Hepatocyte (in vitro differentiated cells): ENCODE results near the gene CDK5R1. TPM values are rescaled to one million over a fixed set of nuclear protein-coding genes. Genes with fewer than 3 reads are reported as not detected.
"Not testable (repeated sequence)": the region's sequence is repeated elsewhere in the genome, so short reads cannot be mapped to it uniquely, and the experiment has no call there.

Source experiments
- DNase-seq: peaks from one replicate; pipeline ENCODE4 v3.0.0-alpha.2; 2016; ENCODE audit warnings: low spot score
- H2AFZ ChIP-seq: fragments of 200-600 bp; sonication (generic); 2 replicates; pipeline ENCODE4 v1.6.0; 2016; ENCODE audit warnings: antibody characterized with exemption, mild to moderate bottlenecking
- H3K27ac ChIP-seq: fragments of 200-600 bp; sonication (generic); 2 replicates; pipeline ENCODE4 v1.5.1; 2016; ENCODE audit warnings: mild to moderate bottlenecking
- H3K27me3 ChIP-seq: fragments of 200-600 bp; sonication (generic); 2 replicates; pipeline ENCODE4 v1.6.1; 2016
- H3K36me3 ChIP-seq: fragments of 200-600 bp; sonication (generic); replicated peaks from 2 replicates; pipeline ENCODE4 v1.5.1; 2016; ENCODE audit warnings: low read depth; ENCODE audit not compliant: insufficient read depth
- H3K4me1 ChIP-seq: fragments of 200-600 bp; sonication (generic); 2 replicates; pipeline ENCODE4 v1.5.1; 2016; ENCODE audit warnings: mild to moderate bottlenecking, moderate library complexity; ENCODE audit not compliant: insufficient read depth
- H3K4me2 ChIP-seq: fragments of 200-600 bp; sonication (generic); 2 replicates; pipeline ENCODE4 v1.6.0; 2016
- H3K4me3 ChIP-seq: fragments of 200-600 bp; sonication (generic); 2 replicates; pipeline ENCODE4 v1.5.1; 2016; ENCODE audit warnings: mild to moderate bottlenecking
- H3K79me2 ChIP-seq: fragments of 200-600 bp; sonication (generic); 2 replicates; pipeline ENCODE4 v1.6.0; 2017; ENCODE audit warnings: mild to moderate bottlenecking
- H3K9me2 ChIP-seq: fragments of 200-600 bp; sonication (generic); replicated peaks from 2 replicates; pipeline ENCODE4 v1.6.0; 2017; ENCODE audit warnings: mild to moderate bottlenecking; ENCODE audit not compliant: insufficient read depth
- H3K9me3 ChIP-seq: fragments of 200-600 bp; sonication (generic); 2 replicates; pipeline ENCODE4 v1.5.1; 2016; ENCODE audit warnings: low read depth, mild to moderate bottlenecking
- H4K20me1 ChIP-seq: fragments of 200-600 bp; sonication (generic); 2 replicates; pipeline ENCODE4 v1.6.0; 2016; ENCODE audit warnings: mild to moderate bottlenecking; ENCODE audit not compliant: insufficient read depth, poor library complexity, severe bottlenecking
- CTCF ChIP-seq: fragments of 200-600 bp; sonication (generic); IDR thresholded peaks from 2 replicates; pipeline ENCODE4 v1.5.1; 2016; ENCODE audit warnings: antibody characterized with exemption, mild to moderate bottlenecking; ENCODE audit not compliant: poor library complexity
- EZH2 ChIP-seq: fragments of 200-600 bp; sonication (generic); IDR thresholded peaks from 2 replicates; pipeline ENCODE4 v1.6.1; 2016; ENCODE audit warnings: antibody characterized with exemption, mild to moderate bottlenecking, borderline replicate concordance
- EZH2phosphoT487 ChIP-seq: fragments of 200-600 bp; sonication (generic); IDR thresholded peaks from one replicate; pipeline ENCODE4 v1.6.1; 2018; ENCODE audit warnings: antibody characterized with exemption, mild to moderate bottlenecking, low read depth, moderate library complexity; ENCODE audit not compliant: unreplicated experiment, severe bottlenecking
- WGBS: methylation state at CpG from one replicate; pipeline ENCODE4 v1.1.6; 2016; ENCODE audit warnings: low lambda C conversion rate; ENCODE audit errors: missing lambda C conversion rate; 5-methylcytosine and 5-hydroxymethylcytosine counted together
- polyA plus RNA-seq: library from polyadenylated mRNA; unstranded; fragments of >200 nt; fragmentation: Nextera tagmentation; extraction: Ambion mirVana; gene quantifications from 2 replicates; pipeline ENCODE4 v1.2.1, GENCODE V29; 2016
- total RNA-seq: library from RNA; depleted of rRNA; stranded (reverse); fragments of >200 nt; gene quantifications from 2 replicates; pipeline ENCODE4 v1.2.3, GENCODE V29; 2014

Gene CDK5R1
- total and polyA plus RNA-seq, 2 experiments from 2014 or later, result 0.80 to 1.1 TPM

DNA sequence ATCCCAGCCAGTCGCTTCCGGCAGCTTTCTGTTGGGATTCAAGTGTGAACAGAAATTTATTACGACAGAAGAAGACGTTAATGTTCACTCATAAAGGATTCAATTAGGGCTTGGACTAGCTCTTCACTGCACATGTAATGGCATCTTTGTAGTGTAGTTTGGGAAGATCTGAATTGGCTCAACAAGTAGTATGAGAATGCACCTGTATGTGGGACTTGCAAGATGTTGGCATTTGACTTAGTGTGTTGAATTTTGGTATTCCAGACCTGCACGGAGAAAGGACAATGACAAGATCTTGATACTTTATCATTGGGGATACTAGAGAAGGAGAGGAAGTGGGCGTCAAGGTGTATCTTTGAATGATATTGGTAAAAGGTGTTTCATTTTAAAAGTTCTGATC is 41.3 kb upstream of the CDK5R1 start:
- peaks cover 13% of the 10 kb centered on the region for H3K4me1 ChIP-seq
- H3K9me3 ChIP-seq, result no peaks in the 10 kb centered on the region
- peaks cover 60% of the 10 kb centered on the region for H3K79me2 ChIP-seq
- H3K27ac ChIP-seq, result peak overlapping the region; percentile 90
- H2AFZ ChIP-seq, result peak overlapping the region; percentile 77
- H3K9me2 ChIP-seq, result no peaks in the 10 kb centered on the region
- no peaks in the 10 kb centered on the region for H3K36me3 ChIP-seq
- H3K27me3 ChIP-seq, result no peaks in the 10 kb centered on the region
- peak overlapping the region; percentile 70 for H3K4me3 ChIP-seq
- peak overlapping the region; percentile 86 for H3K4me2 ChIP-seq
- WGBS, result 18% methylated on average over 6 of the region's 6 CpGs
- H4K20me1 ChIP-seq, result peaks cover 12% of the 10 kb centered on the region
- TF ChIP-seq EZH2phosphoT487 (no peak), EZH2 (no peak), CTCF (no peak)
- DNase-seq, result no peak

DNA sequence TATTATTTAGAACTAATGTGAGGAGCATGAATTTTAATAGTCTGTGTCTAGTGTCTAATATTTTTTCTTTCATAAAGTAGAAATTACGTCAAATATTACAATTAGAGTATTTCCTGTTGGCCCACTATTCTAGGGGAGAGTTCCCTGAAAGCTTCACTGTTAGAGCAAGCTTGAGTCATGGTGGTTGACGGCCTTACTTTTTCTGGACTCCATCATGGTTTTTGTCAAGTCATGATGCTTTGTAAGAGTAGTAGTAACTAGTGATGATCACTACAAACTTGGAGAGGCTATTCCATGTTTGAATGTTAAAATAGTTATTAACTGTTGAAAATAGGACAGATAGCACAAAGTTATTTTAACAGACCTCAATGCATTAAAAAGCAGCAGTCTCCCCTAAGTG is 40.8 kb upstream of the CDK5R1 start:
- Histone ChIP-seq H3K9me3 (no peaks in the 10 kb centered on the region), H3K27me3 (no peaks in the 10 kb centered on the region), H3K27ac (no peak overlapping the region), H3K79me2 (peaks cover 65% of the 10 kb centered on the region), H3K36me3 (no peaks in the 10 kb centered on the region), H3K4me3 (peak overlapping the region; percentile 70), H3K4me2 (peak overlapping the region; percentile 86), H3K9me2 (no peaks in the 10 kb centered on the region), H2AFZ (no peak overlapping the region), H4K20me1 (peaks cover 12% of the 10 kb centered on the region), H3K4me1 (peaks cover 13% of the 10 kb centered on the region)
- 82% methylated on average over 2 of the region's 2 CpGs for WGBS
- no peak for DNase-seq
- no peak for TF ChIP-seq EZH2phosphoT487

DNA sequence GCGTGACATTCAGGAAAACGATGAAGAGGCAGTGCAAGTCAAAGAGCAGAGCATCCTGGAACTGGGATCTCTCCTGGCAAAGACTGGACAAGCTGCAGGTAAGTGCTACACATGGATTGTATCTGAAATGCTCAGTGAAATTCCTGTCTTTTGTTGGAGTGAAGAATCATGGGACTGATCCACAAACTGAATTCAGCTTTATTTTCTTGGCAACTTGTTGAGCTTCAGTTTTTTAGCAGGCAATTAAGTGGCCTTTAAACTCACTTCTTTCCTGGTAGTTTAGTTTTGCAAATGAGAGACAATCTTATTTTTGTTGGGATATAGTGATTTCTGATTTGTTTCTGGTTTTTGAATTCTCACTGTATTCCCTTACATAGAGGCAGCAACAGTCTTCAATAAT is 39.8 kb upstream of the CDK5R1 start:
- no peak overlapping the region for H3K27ac ChIP-seq
- no peaks in the 10 kb centered on the region for H3K36me3 ChIP-seq
- no peaks in the 10 kb centered on the region for H3K27me3 ChIP-seq
- H3K4me1 ChIP-seq, result peaks cover 13% of the 10 kb centered on the region
- no peaks in the 10 kb centered on the region for H3K9me3 ChIP-seq
- H3K79me2 ChIP-seq, result peaks cover 72% of the 10 kb centered on the region
- peak overlapping the region; percentile 86 for H3K4me2 ChIP-seq
- WGBS, result 93% methylated on average over 2 of the region's 2 CpGs
- no peak for DNase-seq
- no peaks in the 10 kb centered on the region for H3K9me2 ChIP-seq
- H4K20me1 ChIP-seq, result peaks cover 12% of the 10 kb centered on the region
- TF ChIP-seq CTCF, result no peak
- no peak for TF ChIP-seq EZH2phosphoT487
- no peak for TF ChIP-seq EZH2
- no peak overlapping the region for H3K4me3 ChIP-seq
- H2AFZ ChIP-seq, result no peak overlapping the region

DNA sequence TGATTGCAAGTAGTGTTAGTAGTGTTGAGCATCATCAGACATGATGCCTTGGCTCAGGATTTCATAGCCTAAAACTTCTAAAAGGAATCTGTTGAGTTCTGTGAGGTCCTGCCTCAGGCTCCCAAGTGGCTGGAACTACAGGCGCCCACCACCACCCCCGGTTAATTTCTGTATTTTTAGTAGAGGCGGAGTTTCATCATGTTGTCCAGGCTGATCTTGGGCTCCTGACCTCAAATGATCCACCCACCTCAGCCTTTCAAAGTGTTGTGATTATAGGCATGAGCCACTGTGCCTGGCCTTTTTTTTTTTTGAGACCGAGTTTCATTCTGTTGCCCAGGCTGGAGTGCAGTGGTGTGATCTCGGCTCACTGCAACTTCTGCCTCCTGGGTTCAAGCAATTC is 36.8 kb upstream of the CDK5R1 start:
- H3K9me3 ChIP-seq, result no peaks in the 10 kb centered on the region
- H4K20me1 ChIP-seq, result peaks cover 19% of the 10 kb centered on the region
- no peak for DNase-seq
- H2AFZ ChIP-seq, result no peak overlapping the region
- H3K4me3 ChIP-seq, result no peak overlapping the region
- H3K79me2 ChIP-seq, result peaks cover 87% of the 10 kb centered on the region
- peaks cover 13% of the 10 kb centered on the region for H3K4me1 ChIP-seq
- no peaks in the 10 kb centered on the region for H3K9me2 ChIP-seq
- H3K27ac ChIP-seq, result no peak overlapping the region
- H3K36me3 ChIP-seq, result no peaks in the 10 kb centered on the region
- 96% methylated on average over 5 of the region's 5 CpGs for WGBS
- H3K4me2 ChIP-seq, result no peak overlapping the region
- TF ChIP-seq EZH2 (no peak), EZH2phosphoT487 (no peak), CTCF (no peak)
- no peaks in the 10 kb centered on the region for H3K27me3 ChIP-seq

DNA sequence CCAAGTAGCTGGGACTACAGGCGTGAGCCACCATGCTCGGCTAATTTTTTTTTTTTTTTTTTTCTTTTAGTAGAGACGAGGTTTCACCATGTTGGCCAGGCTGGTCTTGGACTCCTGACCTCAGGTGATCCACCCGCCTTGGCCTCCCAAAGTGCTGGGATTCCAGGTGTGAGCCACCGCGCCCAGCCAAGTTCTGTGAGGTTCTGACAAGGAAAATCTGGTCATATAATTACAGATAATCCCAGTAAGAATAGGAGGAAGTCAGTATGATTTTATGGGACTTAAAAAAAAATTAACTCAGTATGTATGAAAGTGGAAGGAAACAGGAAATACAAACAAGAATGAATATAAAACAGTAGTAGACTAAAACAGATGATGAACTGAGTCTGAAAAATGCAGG is 36.4 kb upstream of the CDK5R1 start:
- not testable (repeated sequence) for H2AFZ ChIP-seq, H3K9me3 ChIP-seq, H3K27me3 ChIP-seq, H3K4me2 ChIP-seq, DNase-seq, H3K4me3 ChIP-seq, H3K27ac ChIP-seq, H3K9me2 ChIP-seq, H3K36me3 ChIP-seq
- WGBS, result 96% methylated on average over 6 of the region's 6 CpGs
- Histone ChIP-seq H3K4me1 (peaks cover 13% of the 10 kb centered on the region), H3K79me2 (peaks cover 84% of the 10 kb centered on the region), H4K20me1 (peaks cover 18% of the 10 kb centered on the region)
